Natural killer cell (primary cell): ENCODE results near the gene TTC7B. TPM values are rescaled to one million over a fixed set of nuclear protein-coding genes. Genes with fewer than 3 reads are reported as not detected.

Experiments
- ATAC-seq, 3 donors: fragments of 150-1000 bp in 2 of 3; fragments of 200-7000 bp in 1 of 3; cut with Tn5 transposase; 1 replicate in 1 of 3; 2 replicates in 2 of 3; pipeline ENCODE4 v1.10.0; 2021; ENCODE audit warnings: mild to moderate bottlenecking in 2 of 3, moderate library complexity in 2 of 3
- DNase-seq, 2 donors: peaks; one replicate each; pipeline versions ENCODE4 v3.0.0 to v3.0.0-alpha.2; 2013 to 2021; ENCODE audit warnings: mixed read lengths in 1 of 2
- H3K27ac ChIP-seq: one replicate; pipeline ENCODE4 v1.5.1; 2013; ENCODE audit warnings: mild to moderate bottlenecking, low read length
- H3K27me3 ChIP-seq: one replicate; pipeline ENCODE4 v1.6.1; 2013; ENCODE audit warnings: low read length; ENCODE audit not compliant: control insufficient read depth, insufficient read depth
- H3K36me3 ChIP-seq: one replicate; pipeline ENCODE4 v1.6.1; 2013; ENCODE audit warnings: low read length; ENCODE audit not compliant: control insufficient read depth, insufficient read depth
- H3K4me1 ChIP-seq: one replicate; pipeline ENCODE4 v1.6.1; 2013; ENCODE audit warnings: low read length; ENCODE audit not compliant: control insufficient read depth, insufficient read depth
- H3K4me3 ChIP-seq: one replicate; pipeline ENCODE4 v1.5.1; 2013; ENCODE audit warnings: low read length
- H3K9me3 ChIP-seq: one replicate; pipeline ENCODE4 v1.6.1; 2013; ENCODE audit warnings: low read length; ENCODE audit not compliant: control insufficient read depth, insufficient read depth
- H3K27ac Mint-ChIP-seq, 2 donors: one replicate each; pipeline ENCODE4 v1.8.0; 2022; ENCODE audit warnings: mild to moderate bottlenecking in 2 of 2, mixed read lengths in 2 of 2, moderate library complexity in 1 of 2
- H3K27me3 Mint-ChIP-seq, 2 donors: one replicate each; pipeline ENCODE4 v1.8.0; 2022; ENCODE audit warnings: low read depth in 2 of 2, mixed read lengths in 2 of 2
- H3K36me3 Mint-ChIP-seq: one replicate; pipeline ENCODE4 v1.8.0; 2022; ENCODE audit warnings: mixed read lengths
- H3K4me1 Mint-ChIP-seq, 2 donors: one replicate each; pipeline ENCODE4 v1.8.0; 2022; ENCODE audit warnings: mixed read lengths in 2 of 2
- H3K4me3 Mint-ChIP-seq: one replicate; pipeline ENCODE4 v1.8.0; 2022; ENCODE audit warnings: mild to moderate bottlenecking, moderate library complexity, mixed read lengths
- H3K9me3 Mint-ChIP-seq, 2 donors: one replicate each; pipeline ENCODE4 v1.8.0; 2022; ENCODE audit warnings: mixed read lengths in 2 of 2
- WGBS: methylation state at CpG from one replicate; pipeline ENCODE4 v1.1.7; 2013; ENCODE audit warnings: missing lambda C conversion rate; ENCODE audit not compliant: insufficient coverage; 5-methylcytosine and 5-hydroxymethylcytosine counted together
- intact Hi-C: fragments of 100-400 bp; cut with micrococcal nuclease; formaldehyde crosslinking; loops from one replicate; pipeline ENCODE4 v1.14.2; 2022
- total RNA-seq, 4 donors: library from RNA; stranded (reverse); fragments of 120-200 nt in 1 of 4; gene quantifications; one replicate each; pipeline versions ENCODE4 v1.2.3 to v1.2.4, GENCODE V29; 2013 to 2022
- TF ChIP-seq, protein P1 (sequence below): fragments of 200-600 bp; IDR thresholded peaks from one replicate; pipeline ENCODE4 v1.8.0; 2022; ENCODE audit warnings: antibody characterized with exemption

The TTC7B gene
- total RNA-seq, 3 donors from 2014 or later (not counting 1 experiment from before 2014, with no cell fraction given): 1.7 to 17.2 (median 5.9) TPM

DNA sequence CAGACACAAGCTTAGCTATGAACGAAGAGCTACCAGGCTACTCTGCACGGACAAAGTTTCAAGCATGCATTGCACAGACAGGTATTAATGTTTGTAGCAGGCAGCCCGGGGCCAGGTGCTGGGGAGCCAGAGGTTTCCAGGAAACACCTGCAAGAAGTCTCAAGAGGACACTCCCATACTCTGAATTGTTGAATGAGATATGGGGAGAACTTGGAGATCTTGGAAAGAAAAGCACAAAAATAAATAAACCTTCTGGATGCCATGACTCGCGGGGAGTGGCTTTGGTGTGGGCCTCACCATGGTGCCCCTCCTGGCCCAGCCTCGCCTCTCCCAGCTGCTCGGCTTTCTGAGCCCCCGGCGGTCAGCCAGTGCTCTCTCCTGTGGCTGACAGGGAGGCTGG, 186.8 kb downstream of the TTC7B start:
- WGBS: 81% methylated on average over 9 of the region's 9 CpGs
- intact Hi-C loops: no loop called here

DNA sequence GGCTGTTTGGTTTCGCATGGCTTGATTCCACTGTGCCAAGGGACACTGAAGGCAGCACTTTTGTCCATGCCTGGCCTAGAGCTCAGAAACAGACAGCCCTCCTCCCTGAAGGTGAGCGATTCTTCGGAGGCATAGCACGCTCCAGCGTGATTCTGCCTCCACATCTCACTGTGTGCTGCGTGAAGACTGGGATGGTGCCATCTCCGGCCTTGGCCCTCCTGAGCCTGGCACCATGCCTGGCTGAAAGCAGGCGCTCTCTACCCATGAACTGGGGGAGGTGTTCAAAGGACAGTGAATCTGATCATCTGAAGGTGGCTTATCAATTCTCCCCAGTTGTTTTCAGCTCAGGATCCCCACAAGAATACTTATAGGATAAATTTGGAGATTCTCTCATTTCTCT, 187.4 kb downstream of the TTC7B start:
- TF ChIP-seq, protein P1, sequence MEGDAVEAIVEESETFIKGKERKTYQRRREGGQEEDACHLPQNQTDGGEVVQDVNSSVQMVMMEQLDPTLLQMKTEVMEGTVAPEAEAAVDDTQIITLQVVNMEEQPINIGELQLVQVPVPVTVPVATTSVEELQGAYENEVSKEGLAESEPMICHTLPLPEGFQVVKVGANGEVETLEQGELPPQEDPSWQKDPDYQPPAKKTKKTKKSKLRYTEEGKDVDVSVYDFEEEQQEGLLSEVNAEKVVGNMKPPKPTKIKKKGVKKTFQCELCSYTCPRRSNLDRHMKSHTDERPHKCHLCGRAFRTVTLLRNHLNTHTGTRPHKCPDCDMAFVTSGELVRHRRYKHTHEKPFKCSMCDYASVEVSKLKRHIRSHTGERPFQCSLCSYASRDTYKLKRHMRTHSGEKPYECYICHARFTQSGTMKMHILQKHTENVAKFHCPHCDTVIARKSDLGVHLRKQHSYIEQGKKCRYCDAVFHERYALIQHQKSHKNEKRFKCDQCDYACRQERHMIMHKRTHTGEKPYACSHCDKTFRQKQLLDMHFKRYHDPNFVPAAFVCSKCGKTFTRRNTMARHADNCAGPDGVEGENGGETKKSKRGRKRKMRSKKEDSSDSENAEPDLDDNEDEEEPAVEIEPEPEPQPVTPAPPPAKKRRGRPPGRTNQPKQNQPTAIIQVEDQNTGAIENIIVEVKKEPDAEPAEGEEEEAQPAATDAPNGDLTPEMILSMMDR: no peak
- DNase-seq: no peak
- no peak overlapping the region for H3K27ac Mint-ChIP-seq
- no peaks in the 10 kb centered on the region for H3K9me3 Mint-ChIP-seq
- Histone ChIP-seq H3K27me3 (no peaks in the 10 kb centered on the region), H3K36me3 (no peaks in the 10 kb centered on the region), H3K4me3 (no peak overlapping the region), H3K4me1 (peaks cover 6% of the 10 kb centered on the region), H3K27ac (no peak overlapping the region), H3K9me3 (no peaks in the 10 kb centered on the region)
- H3K36me3 Mint-ChIP-seq: no peaks in the 10 kb centered on the region
- peaks cover 0 to 2% of the 10 kb centered on the region in 2 donors for H3K27me3 Mint-ChIP-seq
- intact Hi-C loops: no loop called here
- WGBS: 88% methylated on average over 8 of the region's 8 CpGs
- no peak overlapping the region for H3K4me3 Mint-ChIP-seq
- no peaks in the 10 kb centered on the region for H3K4me1 Mint-ChIP-seq
- ATAC-seq: no peak

More for the DNA sequence above, 186.8 kb downstream of the TTC7B start:
- Mint-ChIP-seq H3K36me3 (no peaks in the 10 kb centered on the region), H3K4me1 (no peaks in the 10 kb centered on the region), H3K27ac (no peak overlapping the region), H3K27me3 (peaks cover 0 to 2% of the 10 kb centered on the region in 2 donors), H3K4me3 (no peak overlapping the region), H3K9me3 (no peaks in the 10 kb centered on the region)
- no peaks in the 10 kb centered on the region for H3K9me3 ChIP-seq
- no peak overlapping the region for H3K27ac ChIP-seq
- no peaks in the 10 kb centered on the region for H3K36me3 ChIP-seq
- DNase-seq: no peak
- ATAC-seq: no peak
- peaks cover 6% of the 10 kb centered on the region for H3K4me1 ChIP-seq
- no peak overlapping the region for H3K4me3 ChIP-seq
- no peaks in the 10 kb centered on the region for H3K27me3 ChIP-seq
- TF ChIP-seq, protein P1: no peak

DNA sequence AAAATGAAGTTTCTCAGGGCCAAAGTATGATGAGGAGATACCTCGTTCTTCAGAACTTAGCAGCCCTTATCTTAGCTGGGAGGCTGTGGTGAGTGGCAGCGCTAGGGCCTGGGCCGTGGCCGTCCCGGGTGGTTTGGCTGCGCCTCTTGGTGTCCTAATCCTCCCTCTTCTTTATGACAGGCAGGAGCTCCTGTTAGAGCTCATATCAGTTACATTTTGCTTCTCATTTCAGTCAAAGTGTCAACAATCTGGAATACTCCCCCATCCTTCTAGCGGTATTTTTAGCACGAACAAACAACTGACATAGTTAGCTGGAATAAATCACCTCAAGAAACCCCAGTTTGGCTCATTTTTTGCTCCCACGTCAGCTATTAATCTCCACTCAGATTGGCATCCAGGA, 188.8 kb downstream of the TTC7B start:
- Histone ChIP-seq H3K9me3 (no peaks in the 10 kb centered on the region), H3K4me3 (no peak overlapping the region), H3K27me3 (no peaks in the 10 kb centered on the region), H3K36me3 (no peaks in the 10 kb centered on the region), H3K27ac (no peak overlapping the region), H3K4me1 (peaks cover 6% of the 10 kb centered on the region)
- no peak overlapping the region for H3K27ac Mint-ChIP-seq
- 83% methylated on average over 9 of the region's 9 CpGs for WGBS
- intact Hi-C loops: no loop called here
- no peaks in the 10 kb centered on the region for H3K36me3 Mint-ChIP-seq
- no peak overlapping the region for H3K4me3 Mint-ChIP-seq
- TF ChIP-seq, protein P1: no peak
- H3K4me1 Mint-ChIP-seq: no peaks in the 10 kb centered on the region
- DNase-seq (no peak), ATAC-seq (no peak)
- no peaks in the 10 kb centered on the region for H3K9me3 Mint-ChIP-seq
- H3K27me3 Mint-ChIP-seq: peaks cover 0 to 6% of the 10 kb centered on the region in 2 donors

DNA sequence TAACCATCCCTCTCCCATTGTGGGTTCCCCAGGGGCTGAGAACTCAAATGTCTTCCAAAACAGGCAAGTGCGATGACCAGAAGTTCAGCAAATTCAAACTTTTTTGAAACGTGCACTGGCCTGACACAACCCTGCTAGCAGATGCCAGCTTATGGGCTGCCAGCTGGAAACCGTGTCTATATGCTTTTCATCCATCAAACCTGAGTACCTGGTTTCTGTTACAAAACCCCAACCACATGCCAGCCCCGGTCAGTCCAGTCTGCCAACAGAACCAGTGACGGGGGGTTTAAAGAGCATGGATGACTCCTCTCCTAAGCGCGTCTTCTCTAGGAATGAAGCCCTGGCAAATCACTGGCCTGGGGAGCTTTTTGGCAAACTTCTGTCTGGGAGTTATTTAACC, 189.7 kb downstream of the TTC7B start:
- Histone ChIP-seq H3K4me3 (no peak overlapping the region), H3K4me1 (peaks cover 6% of the 10 kb centered on the region), H3K36me3 (no peaks in the 10 kb centered on the region), H3K27ac (no peak overlapping the region), H3K9me3 (no peaks in the 10 kb centered on the region), H3K27me3 (no peaks in the 10 kb centered on the region)
- ATAC-seq (no peak), DNase-seq (no peak)
- H3K27ac Mint-ChIP-seq: no peak overlapping the region
- no peaks in the 10 kb centered on the region for H3K4me1 Mint-ChIP-seq
- no peaks in the 10 kb centered on the region for H3K36me3 Mint-ChIP-seq
- TF ChIP-seq, protein P1: no peak
- 91% methylated on average over 7 of the region's 7 CpGs for WGBS
- H3K9me3 Mint-ChIP-seq: no peaks in the 10 kb centered on the region
- H3K27me3 Mint-ChIP-seq: peaks cover 0 to 6% of the 10 kb centered on the region in 2 donors
- intact Hi-C loops: no loop called here
- no peak overlapping the region for H3K4me3 Mint-ChIP-seq
